Stimulated activated CD4-positive, alpha-beta T cell treated with anti-CD3 and anti-CD28 coated beads, Interleukin-1b, Interleukin-23, amount 100 ng/mL, for 48 hours (primary cell): ENCODE results near the gene POU2F2.
"Not testable (repeated sequence)": the region's sequence is repeated elsewhere in the genome, so short reads cannot be mapped to it uniquely, and the experiment has no call there.

Experiments
- DNase-seq: peaks from one replicate; pipeline ENCODE4 v3.0.0-alpha.2; 2020

POU2F2 gene

GRCh38 chr19:42053037-42053935, 79.0 kb downstream of the POU2F2 start:
- no peak for DNase-seq

GRCh38 chr19:42052241-42052863, 79.9 kb downstream of the POU2F2 start:
- DNase-seq, result no peak

- DNase-seq, result peak; percentile 74
Measured at GRCh38 chr19:42051166-42052115, 80.8 kb downstream of the POU2F2 start.

GRCh38 chr19:42048992-42049391, 83.3 kb downstream of the POU2F2 start:
- DNase-seq, result peak; percentile 17

GRCh38 chr19:42045575-42045974, 86.7 kb downstream of the POU2F2 start:
- DNase-seq, result no peak

- no peak for DNase-seq
Measured at GRCh38 chr19:42042455-42043170, 89.6 kb downstream of the POU2F2 start.

- not testable (repeated sequence) for DNase-seq
Measured at GRCh38 chr19:42040491-42040890, 91.8 kb downstream of the POU2F2 start.

- DNase-seq, result no peak
Measured at GRCh38 chr19:42040031-42040430, 92.2 kb downstream of the POU2F2 start.

- DNase-seq, result no peak
Measured at GRCh38 chr19:42038666-42039065, 93.6 kb downstream of the POU2F2 start.

- no peak for DNase-seq
Measured at GRCh38 chr19:42037649-42038048, 94.6 kb downstream of the POU2F2 start.
